MCF 10A (cell line): Measurements from ENCODE around the gene PRPF6. TPM values are rescaled to one million over a fixed set of nuclear protein-coding genes. Genes with fewer than 3 reads are reported as not detected.

Source experiments
- BruUV-seq: library from RNA; stranded (reverse); fragments of 400-500 nt; replicated peaks from 2 replicates; lab custom pipeline; 2021; lab: Mats Ljungman, UMichigan
- CTCF ChIA-PET: fragments of 300-600 bp; sonication (Branson Sonifier 250); formaldehyde crosslinking; extraction: SDS; loops from one replicate; lab custom pipeline; 2021; ENCODE audit warnings: antibody characterized with exemption, inconsistent platforms; lab: Yijun Ruan, JAX
- POLR2A ChIA-PET: fragments of 300-600, 350-650 bp; sonication (Branson Sonifier 250); formaldehyde crosslinking; extraction: SDS; loops from one replicate; lab custom pipeline; 2020; ENCODE audit warnings: antibody characterized with exemption, inconsistent platforms; lab: Yijun Ruan, JAX
- DNase-seq: peaks from one replicate; pipeline ENCODE4 v3.0.0-alpha.2; 2018; ENCODE audit not compliant: unreplicated experiment
- H3K27ac Mint-ChIP-seq: one replicate; pipeline ENCODE4 v1.8.0; 2022; ENCODE audit warnings: mild to moderate bottlenecking, low read depth, mixed read lengths; ENCODE audit not compliant: unreplicated experiment
- H3K27me3 Mint-ChIP-seq: one replicate; pipeline ENCODE4 v1.8.0; 2022; ENCODE audit warnings: mixed read lengths; ENCODE audit not compliant: insufficient read depth, unreplicated experiment
- H3K36me3 Mint-ChIP-seq: one replicate; pipeline ENCODE4 v1.8.0; 2022; ENCODE audit warnings: mild to moderate bottlenecking, moderate library complexity, mixed read lengths; ENCODE audit not compliant: insufficient read depth, unreplicated experiment
- H3K4me1 Mint-ChIP-seq: one replicate; pipeline ENCODE4 v1.8.0; 2022; ENCODE audit warnings: mixed read lengths; ENCODE audit not compliant: insufficient read depth, unreplicated experiment
- H3K4me3 Mint-ChIP-seq: one replicate; pipeline ENCODE4 v1.8.0; 2022; ENCODE audit warnings: mild to moderate bottlenecking, moderate library complexity, mixed read lengths; ENCODE audit not compliant: unreplicated experiment
- H3K9me3 Mint-ChIP-seq: one replicate; pipeline ENCODE4 v1.8.0; 2022; ENCODE audit warnings: mixed read lengths; ENCODE audit not compliant: unreplicated experiment
- intact Hi-C: fragments of 100-400 bp; cut with micrococcal nuclease; formaldehyde crosslinking; loops from 2 replicates; pipeline ENCODE4 v1.14.1; 2022
- total RNA-seq: library from RNA; stranded (reverse); gene quantifications from 2 replicates; pipeline ENCODE4 v1.2.3, GENCODE V29; 2022
- TF ChIP-seq, protein P1 (sequence below): fragments of 200-600 bp; IDR thresholded peaks from one replicate; pipeline ENCODE4 v1.8.0; 2022; ENCODE audit warnings: antibody characterized with exemption, mild to moderate bottlenecking; ENCODE audit not compliant: unreplicated experiment

The PRPF6 gene
- total RNA-seq, 1 experiment from 2014 or later, result 70.9 TPM

DNA sequence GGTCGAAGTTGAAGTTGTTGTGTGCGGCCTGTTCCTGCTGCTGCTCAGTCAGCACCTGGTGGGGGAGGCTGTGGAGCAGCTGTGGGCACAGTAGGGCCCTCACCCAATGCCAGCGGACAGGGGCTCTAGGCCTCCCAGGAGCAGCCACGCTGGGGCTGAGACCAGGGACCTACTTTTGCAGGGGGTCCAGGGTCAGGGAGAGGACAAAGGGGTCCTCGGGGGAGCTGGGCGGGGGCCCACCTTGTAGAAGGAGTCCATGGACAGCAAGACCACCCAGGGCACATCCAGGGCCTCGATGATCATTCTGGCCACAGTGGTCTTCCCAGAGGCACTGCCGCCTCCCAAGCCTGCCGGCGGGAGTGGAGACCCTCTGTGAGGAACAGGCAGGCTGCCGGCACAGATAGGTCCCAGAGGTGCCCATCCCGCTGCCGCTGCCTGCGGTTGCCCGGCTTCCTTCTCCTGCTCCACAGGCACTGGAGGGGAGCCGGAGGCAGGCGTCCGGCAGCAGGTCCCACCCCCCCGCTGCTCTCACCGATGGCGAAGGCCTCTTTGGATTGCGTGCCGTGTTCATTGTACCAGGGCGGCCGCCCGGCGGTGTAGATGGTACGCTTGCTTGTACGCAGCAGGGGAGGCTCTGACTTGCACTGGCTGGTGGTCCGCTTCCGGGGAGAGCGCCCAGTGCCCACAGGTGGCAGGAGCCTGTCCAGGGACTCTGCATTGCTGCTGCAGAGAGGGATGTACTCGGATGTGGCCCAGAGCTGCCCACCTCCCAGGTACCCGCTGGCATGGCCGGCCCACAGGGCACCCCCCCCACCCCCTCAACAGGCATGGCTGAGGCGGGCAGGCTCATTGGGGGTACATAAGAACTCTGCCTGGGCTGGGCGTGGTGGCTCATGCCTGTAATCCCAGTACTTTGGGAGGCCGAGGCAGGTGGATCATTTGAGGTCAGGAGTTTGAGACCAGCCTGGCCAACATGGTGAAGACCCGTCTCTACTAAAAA, 34.7 kb upstream of the PRPF6 start:
- no peak overlapping the region for H3K4me3 Mint-ChIP-seq
- H3K9me3 Mint-ChIP-seq, result no peaks in the 10 kb centered on the region
- TF ChIP-seq, protein P1, sequence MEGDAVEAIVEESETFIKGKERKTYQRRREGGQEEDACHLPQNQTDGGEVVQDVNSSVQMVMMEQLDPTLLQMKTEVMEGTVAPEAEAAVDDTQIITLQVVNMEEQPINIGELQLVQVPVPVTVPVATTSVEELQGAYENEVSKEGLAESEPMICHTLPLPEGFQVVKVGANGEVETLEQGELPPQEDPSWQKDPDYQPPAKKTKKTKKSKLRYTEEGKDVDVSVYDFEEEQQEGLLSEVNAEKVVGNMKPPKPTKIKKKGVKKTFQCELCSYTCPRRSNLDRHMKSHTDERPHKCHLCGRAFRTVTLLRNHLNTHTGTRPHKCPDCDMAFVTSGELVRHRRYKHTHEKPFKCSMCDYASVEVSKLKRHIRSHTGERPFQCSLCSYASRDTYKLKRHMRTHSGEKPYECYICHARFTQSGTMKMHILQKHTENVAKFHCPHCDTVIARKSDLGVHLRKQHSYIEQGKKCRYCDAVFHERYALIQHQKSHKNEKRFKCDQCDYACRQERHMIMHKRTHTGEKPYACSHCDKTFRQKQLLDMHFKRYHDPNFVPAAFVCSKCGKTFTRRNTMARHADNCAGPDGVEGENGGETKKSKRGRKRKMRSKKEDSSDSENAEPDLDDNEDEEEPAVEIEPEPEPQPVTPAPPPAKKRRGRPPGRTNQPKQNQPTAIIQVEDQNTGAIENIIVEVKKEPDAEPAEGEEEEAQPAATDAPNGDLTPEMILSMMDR, result no peak
- intact Hi-C loops, result no loop called here
- CTCF ChIA-PET, result interaction anchor here (0.6 kb wide), 1 partner anchor 636 kb away, joined by 3 read pairs; no protein-coding TSS in a partner anchor
- peaks cover 10% of the 10 kb centered on the region for H3K4me1 Mint-ChIP-seq
- H3K27ac Mint-ChIP-seq, result no peak overlapping the region
- H3K27me3 Mint-ChIP-seq, result no peaks in the 10 kb centered on the region
- POLR2A ChIA-PET, result interaction anchor here (0.6 to 1.0 kb wide), 4 partner anchors 9 to 130 kb away, joined by 3 to 4 read pairs (median 3); no protein-coding TSS in a partner anchor
- no peak for DNase-seq
- BruUV-seq, result no TSS peak
- H3K36me3 Mint-ChIP-seq, result peaks cover 57% of the 10 kb centered on the region

- ChIA-PET CTCF (no interaction called here), POLR2A (interaction anchor here (0.6 to 0.7 kb wide), 3 partner anchors 36 to 131 kb away, joined by 3 read pairs; no protein-coding TSS in a partner anchor)
- no peak overlapping the region for H3K4me3 Mint-ChIP-seq
Observed at GRCh38 chr20:63946986-63947637, 33.8 kb upstream of the PRPF6 start.

GRCh38 chr20:63947638-63948456, 33.1 kb upstream of the PRPF6 start:
- peaks cover 10% of the 10 kb centered on the region for H3K4me1 Mint-ChIP-seq
- no peaks in the 10 kb centered on the region for H3K9me3 Mint-ChIP-seq
- peaks cover 43% of the 10 kb centered on the region for H3K36me3 Mint-ChIP-seq
- TF ChIP-seq, protein P1, result no peak
- DNase-seq, result no peak
- BruUV-seq, result no TSS peak
- no peaks in the 10 kb centered on the region for H3K27me3 Mint-ChIP-seq
- ChIA-PET POLR2A (no interaction called here), CTCF (interaction anchor here (0.6 kb wide), 1 partner anchor 84 kb away, joined by 3 read pairs; no protein-coding TSS in a partner anchor)
- intact Hi-C loops, result no loop called here
- H3K27ac Mint-ChIP-seq, result no peak overlapping the region
- no peak overlapping the region for H3K4me3 Mint-ChIP-seq

More at GRCh38 chr20:63946986-63947637, 33.8 kb upstream of the PRPF6 start:
- no peaks in the 10 kb centered on the region for H3K27me3 Mint-ChIP-seq
- no peaks in the 10 kb centered on the region for H3K9me3 Mint-ChIP-seq
- peaks cover 10% of the 10 kb centered on the region for H3K4me1 Mint-ChIP-seq
- no TSS peak for BruUV-seq
- DNase-seq, result no peak
- H3K27ac Mint-ChIP-seq, result no peak overlapping the region
- H3K36me3 Mint-ChIP-seq, result peaks cover 49% of the 10 kb centered on the region
- intact Hi-C loops, result no loop called here
- TF ChIP-seq, protein P1, result no peak
